Natural killer cell (primary cell): ENCODE data around the gene SLC28A2. TPM values are rescaled to one million over a fixed set of nuclear protein-coding genes. Genes with fewer than 3 reads are reported as not detected.
A peak's percentile ranks its signal among the peaks of the same experiment; 100 is the strongest.

ENCODE experiments used
- ATAC-seq, 3 donors: fragments of 150-1000 bp in 2 of 3; fragments of 200-7000 bp in 1 of 3; cut with Tn5 transposase; 1 replicate in 1 of 3; 2 replicates in 2 of 3; pipeline ENCODE4 v1.10.0; 2021; ENCODE audit warnings: mild to moderate bottlenecking in 2 of 3, moderate library complexity in 2 of 3
- DNase-seq, 2 donors: peaks; one replicate each; pipeline versions ENCODE4 v3.0.0 to v3.0.0-alpha.2; 2013 to 2021; ENCODE audit warnings: mixed read lengths in 1 of 2
- H3K27ac ChIP-seq: one replicate; pipeline ENCODE4 v1.5.1; 2013; ENCODE audit warnings: mild to moderate bottlenecking, low read length
- H3K27me3 ChIP-seq: one replicate; pipeline ENCODE4 v1.6.1; 2013; ENCODE audit warnings: low read length; ENCODE audit not compliant: control insufficient read depth, insufficient read depth
- H3K36me3 ChIP-seq: one replicate; pipeline ENCODE4 v1.6.1; 2013; ENCODE audit warnings: low read length; ENCODE audit not compliant: control insufficient read depth, insufficient read depth
- H3K4me1 ChIP-seq: one replicate; pipeline ENCODE4 v1.6.1; 2013; ENCODE audit warnings: low read length; ENCODE audit not compliant: control insufficient read depth, insufficient read depth
- H3K4me3 ChIP-seq: one replicate; pipeline ENCODE4 v1.5.1; 2013; ENCODE audit warnings: low read length
- H3K9me3 ChIP-seq: one replicate; pipeline ENCODE4 v1.6.1; 2013; ENCODE audit warnings: low read length; ENCODE audit not compliant: control insufficient read depth, insufficient read depth
- H3K27ac Mint-ChIP-seq, 2 donors: one replicate each; pipeline ENCODE4 v1.8.0; 2022; ENCODE audit warnings: mild to moderate bottlenecking in 2 of 2, mixed read lengths in 2 of 2, moderate library complexity in 1 of 2
- H3K27me3 Mint-ChIP-seq, 2 donors: one replicate each; pipeline ENCODE4 v1.8.0; 2022; ENCODE audit warnings: low read depth in 2 of 2, mixed read lengths in 2 of 2
- H3K36me3 Mint-ChIP-seq: one replicate; pipeline ENCODE4 v1.8.0; 2022; ENCODE audit warnings: mixed read lengths
- H3K4me1 Mint-ChIP-seq, 2 donors: one replicate each; pipeline ENCODE4 v1.8.0; 2022; ENCODE audit warnings: mixed read lengths in 2 of 2
- H3K4me3 Mint-ChIP-seq: one replicate; pipeline ENCODE4 v1.8.0; 2022; ENCODE audit warnings: mild to moderate bottlenecking, moderate library complexity, mixed read lengths
- H3K9me3 Mint-ChIP-seq, 2 donors: one replicate each; pipeline ENCODE4 v1.8.0; 2022; ENCODE audit warnings: mixed read lengths in 2 of 2
- WGBS: methylation state at CpG from one replicate; pipeline ENCODE4 v1.1.7; 2013; ENCODE audit warnings: missing lambda C conversion rate; ENCODE audit not compliant: insufficient coverage; 5-methylcytosine and 5-hydroxymethylcytosine counted together
- intact Hi-C: fragments of 100-400 bp; cut with micrococcal nuclease; formaldehyde crosslinking; loops from one replicate; pipeline ENCODE4 v1.14.2; 2022
- total RNA-seq, 4 donors: library from RNA; stranded (reverse); fragments of 120-200 nt in 1 of 4; gene quantifications; one replicate each; pipeline versions ENCODE4 v1.2.3 to v1.2.4, GENCODE V29; 2013 to 2022
- TF ChIP-seq, protein P1 (sequence below): fragments of 200-600 bp; IDR thresholded peaks from one replicate; pipeline ENCODE4 v1.8.0; 2022; ENCODE audit warnings: antibody characterized with exemption

SLC28A2 gene
- total RNA-seq, 3 donors from 2014 or later (not counting 1 experiment from before 2014, with no cell fraction given), result not detected

DNA sequence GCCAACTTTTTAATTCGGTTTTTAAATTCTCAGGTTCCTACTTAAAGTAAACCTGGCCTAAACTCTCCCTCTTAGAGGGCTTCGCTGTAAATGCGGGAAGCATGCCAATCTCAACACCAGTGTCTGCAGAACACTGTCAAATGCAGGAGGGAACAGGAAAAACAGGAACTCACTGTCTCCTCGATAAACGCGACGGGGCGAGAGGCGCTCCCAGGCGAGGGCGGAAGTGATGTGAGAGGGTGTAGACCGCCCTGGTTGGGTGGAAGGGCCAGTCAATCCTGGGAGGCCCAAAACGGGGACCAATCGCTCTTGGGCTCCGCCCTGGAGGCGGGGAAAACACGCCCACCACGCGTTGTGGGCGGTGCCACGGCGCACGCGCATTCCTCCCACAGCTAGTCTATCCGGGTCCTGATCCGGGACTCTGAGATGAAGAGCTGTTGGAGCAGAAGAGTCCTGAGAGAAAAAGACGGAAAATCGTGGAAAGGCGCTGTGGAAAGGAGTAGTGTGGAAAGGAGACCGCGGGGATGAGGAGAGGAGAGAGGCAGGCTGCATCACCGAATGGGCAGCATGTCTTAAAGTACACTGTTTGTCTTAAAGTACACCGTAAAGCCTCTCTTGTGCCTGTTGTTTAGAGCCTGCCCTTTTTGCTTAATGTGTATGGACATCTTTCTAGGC, 27.1 kb downstream of the SLC28A2 start:
- peak; percentile 99 to 100 (median 99) for ATAC-seq
- Histone ChIP-seq H3K36me3 (no peaks in the 10 kb centered on the region), H3K27ac (peak overlapping the region; percentile 80), H3K27me3 (no peaks in the 10 kb centered on the region), H3K9me3 (no peaks in the 10 kb centered on the region), H3K4me3 (peak overlapping the region; percentile 60), H3K4me1 (peaks cover 13% of the 10 kb centered on the region)
- WGBS, result 6% methylated on average over 33 of the region's 33 CpGs
- H3K27me3 Mint-ChIP-seq, result peaks cover 3 to 8% of the 10 kb centered on the region in 2 donors
- peak overlapping the region; percentile 98 for H3K4me3 Mint-ChIP-seq
- H3K4me1 Mint-ChIP-seq, result peaks cover 14 to 23% of the 10 kb centered on the region in 2 donors
- TF ChIP-seq, protein P1, sequence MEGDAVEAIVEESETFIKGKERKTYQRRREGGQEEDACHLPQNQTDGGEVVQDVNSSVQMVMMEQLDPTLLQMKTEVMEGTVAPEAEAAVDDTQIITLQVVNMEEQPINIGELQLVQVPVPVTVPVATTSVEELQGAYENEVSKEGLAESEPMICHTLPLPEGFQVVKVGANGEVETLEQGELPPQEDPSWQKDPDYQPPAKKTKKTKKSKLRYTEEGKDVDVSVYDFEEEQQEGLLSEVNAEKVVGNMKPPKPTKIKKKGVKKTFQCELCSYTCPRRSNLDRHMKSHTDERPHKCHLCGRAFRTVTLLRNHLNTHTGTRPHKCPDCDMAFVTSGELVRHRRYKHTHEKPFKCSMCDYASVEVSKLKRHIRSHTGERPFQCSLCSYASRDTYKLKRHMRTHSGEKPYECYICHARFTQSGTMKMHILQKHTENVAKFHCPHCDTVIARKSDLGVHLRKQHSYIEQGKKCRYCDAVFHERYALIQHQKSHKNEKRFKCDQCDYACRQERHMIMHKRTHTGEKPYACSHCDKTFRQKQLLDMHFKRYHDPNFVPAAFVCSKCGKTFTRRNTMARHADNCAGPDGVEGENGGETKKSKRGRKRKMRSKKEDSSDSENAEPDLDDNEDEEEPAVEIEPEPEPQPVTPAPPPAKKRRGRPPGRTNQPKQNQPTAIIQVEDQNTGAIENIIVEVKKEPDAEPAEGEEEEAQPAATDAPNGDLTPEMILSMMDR, result no peak
- intact Hi-C loops, result loop anchor here (1.0 to 2.0 kb wide), 2 partner anchors 78 to 123 kb away; a partner anchor contains a TSS
- H3K27ac Mint-ChIP-seq, result peak overlapping the region; percentile 83 to 97
- no peaks in the 10 kb centered on the region for H3K36me3 Mint-ChIP-seq
- no peaks in the 10 kb centered on the region for H3K9me3 Mint-ChIP-seq
- DNase-seq, result peak; percentile 98 to 99

DNA sequence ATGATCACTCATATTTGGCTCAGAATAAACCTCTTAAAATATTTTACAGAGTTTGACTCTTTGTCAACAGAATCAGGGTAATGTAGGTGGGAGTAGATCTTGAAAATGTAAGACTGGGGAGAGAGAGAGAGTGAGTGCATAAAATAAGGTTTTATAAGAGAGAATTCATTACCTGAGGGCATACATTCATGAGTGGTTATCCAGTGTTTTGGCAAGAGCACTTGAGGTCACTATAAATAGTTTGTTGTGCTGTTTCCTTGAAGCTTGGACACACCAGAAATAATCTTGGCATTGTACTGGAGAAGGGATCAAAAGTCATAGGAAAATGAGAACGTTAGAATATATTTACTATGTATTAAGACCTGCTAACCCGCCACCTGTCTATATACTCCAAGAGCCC, 33.4 kb downstream of the SLC28A2 start:
- intact Hi-C loops, result no loop called here
- H3K27ac ChIP-seq, result no peak overlapping the region
- no peaks in the 10 kb centered on the region for H3K4me1 Mint-ChIP-seq
- peaks cover 27 to 30% of the 10 kb centered on the region in 2 donors for H3K27me3 Mint-ChIP-seq
- no peaks in the 10 kb centered on the region for H3K36me3 ChIP-seq
- TF ChIP-seq, protein P1, result no peak
- no peaks in the 10 kb centered on the region for H3K4me1 ChIP-seq
- H3K4me3 ChIP-seq, result no peak overlapping the region
- no peaks in the 10 kb centered on the region for H3K9me3 Mint-ChIP-seq
- no peak overlapping the region for H3K27ac Mint-ChIP-seq
- no peaks in the 10 kb centered on the region for H3K9me3 ChIP-seq
- no CpG with 5 or more reads among the region's 2 CpGs for WGBS
- no peak for DNase-seq
- no peak overlapping the region for H3K4me3 Mint-ChIP-seq
- no peaks in the 10 kb centered on the region for H3K27me3 ChIP-seq
- no peak for ATAC-seq
- H3K36me3 Mint-ChIP-seq, result no peaks in the 10 kb centered on the region

DNA sequence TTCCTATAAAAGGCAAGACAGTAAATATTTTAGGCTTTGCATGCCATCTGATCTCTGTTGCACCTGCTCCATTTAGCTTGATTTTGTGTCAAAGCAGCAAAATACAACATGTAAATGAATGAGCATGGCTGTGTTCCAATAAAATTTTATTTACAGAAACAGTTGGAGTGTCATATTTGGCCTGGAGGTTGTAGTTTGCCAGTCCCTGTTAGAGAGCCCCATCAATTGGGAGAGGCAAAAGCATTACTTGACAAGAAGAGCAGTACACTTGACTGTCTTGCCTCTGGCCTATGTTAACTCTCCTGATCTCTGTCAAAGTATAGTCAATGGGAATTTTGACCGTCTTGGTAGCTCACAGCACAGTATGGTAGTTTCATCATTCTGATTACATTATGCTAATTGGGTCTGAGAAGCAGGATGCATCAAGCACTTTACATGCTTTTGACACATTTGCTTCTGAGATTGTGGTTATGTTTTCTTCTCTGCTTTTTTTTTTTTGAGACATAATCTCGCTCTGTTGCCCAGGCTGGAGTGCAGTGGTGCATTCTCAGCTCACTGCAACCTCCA, 35.4 kb downstream of the SLC28A2 start:
- no peaks in the 10 kb centered on the region for H3K4me1 Mint-ChIP-seq
- intact Hi-C loops, result no loop called here
- ATAC-seq (no peak), DNase-seq (no peak)
- 69% methylated on average over 1 of the region's 2 CpGs for WGBS
- Histone ChIP-seq H3K4me3 (no peak overlapping the region), H3K36me3 (no peaks in the 10 kb centered on the region), H3K9me3 (no peaks in the 10 kb centered on the region), H3K4me1 (no peaks in the 10 kb centered on the region), H3K27me3 (no peaks in the 10 kb centered on the region), H3K27ac (no peak overlapping the region)
- H3K27ac Mint-ChIP-seq, result no peak overlapping the region
- no peaks in the 10 kb centered on the region for H3K9me3 Mint-ChIP-seq
- H3K36me3 Mint-ChIP-seq, result no peaks in the 10 kb centered on the region
- no peak overlapping the region for H3K4me3 Mint-ChIP-seq
- TF ChIP-seq, protein P1, result no peak
- H3K27me3 Mint-ChIP-seq, result peaks cover 27 to 30% of the 10 kb centered on the region in 2 donors
